ENCODE measurements around the gene RALGDS.

- TF ChIP-seq CTCF (IDR thresholded peaks at IDR 0.05) (no peak), ZFX (IDR thresholded peaks at IDR 0.05; ENCODE audit: borderline replicate concordance) (no peak)
Measured at GRCh38 chr9:133067813-133068212, 53.2 kb downstream of the RALGDS start.
